Suppressor macrophage treated with lipopolysaccharide for 1 hour (primary cell): Measurements from ENCODE around the gene KLC4.
"Not testable (repeated sequence)": the region's sequence is repeated elsewhere in the genome, so short reads cannot be mapped to it uniquely, and the experiment has no call there.

ENCODE experiments used
- DNase-seq, 3 donors: peaks; one replicate each; pipeline ENCODE4 v3.0.0-alpha.2; 2020 to 2022

KLC4 gene

DNA sequence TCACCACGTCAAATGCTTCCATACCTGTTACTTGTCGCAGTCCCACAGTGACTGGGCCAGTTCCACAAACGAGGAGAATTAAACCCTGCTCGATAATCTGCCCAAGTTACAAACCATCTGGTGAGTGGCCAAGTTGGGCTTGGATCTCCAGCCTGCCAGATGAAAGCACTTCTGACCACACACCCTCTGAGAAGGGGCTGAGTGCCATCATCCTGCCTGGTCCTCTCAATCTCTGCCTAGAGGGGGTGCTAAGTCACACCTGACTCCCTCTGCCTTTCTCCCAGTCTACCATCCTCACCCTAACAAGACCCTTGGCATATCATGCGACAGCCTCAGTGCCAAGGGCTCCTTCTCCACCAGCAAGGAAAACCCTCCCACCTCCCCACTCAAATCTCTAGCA is 22.2 kb upstream of the KLC4 start:
- DNase-seq: no peak

GRCh38 chr6:43037706-43038105 is 21.7 kb upstream of the KLC4 start:
- DNase-seq: no peak

DNA sequence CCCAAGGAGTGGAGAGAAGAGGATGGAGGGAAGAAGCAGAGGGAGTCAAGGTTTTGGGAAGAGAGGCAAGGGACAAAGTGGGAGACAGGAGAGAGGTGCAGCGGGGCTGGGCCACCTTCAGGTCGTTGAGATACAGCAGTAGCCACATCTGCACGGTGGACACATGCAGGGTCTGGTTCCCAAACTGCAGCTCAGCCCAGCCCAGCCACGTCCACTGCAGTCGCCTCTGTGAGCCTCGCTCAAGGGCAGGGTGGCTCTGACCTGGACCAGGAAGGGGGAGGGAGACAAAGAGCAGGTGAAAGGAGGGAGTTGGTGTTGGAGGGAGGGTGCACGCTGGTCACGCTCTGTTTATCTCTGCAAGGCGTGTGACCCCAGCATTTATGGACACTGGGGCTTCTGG is 20.7 kb upstream of the KLC4 start:
- no peak for DNase-seq

GRCh38 chr6:43040542-43041257 is 18.7 kb upstream of the KLC4 start:
- no peak for DNase-seq

DNA sequence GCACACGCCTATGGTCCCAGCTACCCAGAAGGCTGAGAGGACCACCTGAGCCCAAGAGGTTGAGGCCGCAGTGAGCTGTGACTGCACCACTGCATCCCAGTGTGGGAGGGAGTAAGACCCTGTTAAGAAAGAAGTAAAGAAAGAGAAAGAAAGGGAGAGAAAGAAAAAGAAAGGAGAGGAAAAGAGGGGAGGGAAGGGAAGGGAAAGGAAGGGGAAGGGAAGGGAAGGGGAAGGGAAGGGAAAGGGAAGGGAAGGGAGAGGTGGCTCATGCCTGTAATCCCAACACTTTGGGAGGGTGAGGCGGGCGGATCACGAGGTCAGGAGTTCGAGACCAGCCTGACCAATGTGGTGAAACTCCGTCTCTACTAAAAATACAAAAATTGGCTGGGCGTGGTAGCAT is 18.0 kb upstream of the KLC4 start:
- not testable (repeated sequence) for DNase-seq

GRCh38 chr6:43043310-43043709 is 16.1 kb upstream of the KLC4 start:
- no peak for DNase-seq

- no peak for DNase-seq
These were observed 14.0 kb upstream of the KLC4 start for GRCh38 chr6:43045371-43045930.

GRCh38 chr6:43047998-43048397 is 11.4 kb upstream of the KLC4 start:
- DNase-seq: no peak

- no peak for DNase-seq
These were observed 8.4 kb upstream of the KLC4 start for GRCh38 chr6:43050981-43051380.

DNA sequence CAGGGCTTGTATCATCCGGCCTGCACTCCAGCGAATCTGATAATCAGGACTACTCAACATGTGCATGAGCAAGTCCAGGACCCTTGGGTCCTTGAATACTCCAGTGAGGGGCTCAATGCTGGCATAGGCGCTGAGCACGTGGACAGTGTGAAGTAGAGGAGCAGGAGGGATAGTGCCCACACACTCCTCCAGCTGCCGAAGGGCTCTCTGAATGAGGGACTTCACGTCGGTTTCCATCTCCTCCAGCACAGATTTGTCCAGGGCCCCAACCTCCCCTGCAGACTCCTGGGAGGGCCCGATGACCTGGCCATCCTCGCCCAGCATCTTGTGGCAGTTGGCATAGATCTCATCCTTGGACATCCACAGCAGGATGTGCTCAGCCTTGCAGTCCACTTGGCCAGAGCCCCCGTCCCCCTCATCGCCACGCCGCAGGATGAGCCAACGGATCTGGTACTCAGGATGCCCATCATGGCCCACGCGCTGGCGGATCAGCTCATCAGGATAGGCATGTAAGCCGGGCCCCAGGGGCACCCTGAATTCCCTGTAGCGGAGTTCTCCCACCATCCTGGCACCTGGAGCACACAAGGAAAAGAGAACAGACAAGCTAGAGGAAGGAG is 7.1 kb upstream of the KLC4 start:
- DNase-seq: no peak

DNA sequence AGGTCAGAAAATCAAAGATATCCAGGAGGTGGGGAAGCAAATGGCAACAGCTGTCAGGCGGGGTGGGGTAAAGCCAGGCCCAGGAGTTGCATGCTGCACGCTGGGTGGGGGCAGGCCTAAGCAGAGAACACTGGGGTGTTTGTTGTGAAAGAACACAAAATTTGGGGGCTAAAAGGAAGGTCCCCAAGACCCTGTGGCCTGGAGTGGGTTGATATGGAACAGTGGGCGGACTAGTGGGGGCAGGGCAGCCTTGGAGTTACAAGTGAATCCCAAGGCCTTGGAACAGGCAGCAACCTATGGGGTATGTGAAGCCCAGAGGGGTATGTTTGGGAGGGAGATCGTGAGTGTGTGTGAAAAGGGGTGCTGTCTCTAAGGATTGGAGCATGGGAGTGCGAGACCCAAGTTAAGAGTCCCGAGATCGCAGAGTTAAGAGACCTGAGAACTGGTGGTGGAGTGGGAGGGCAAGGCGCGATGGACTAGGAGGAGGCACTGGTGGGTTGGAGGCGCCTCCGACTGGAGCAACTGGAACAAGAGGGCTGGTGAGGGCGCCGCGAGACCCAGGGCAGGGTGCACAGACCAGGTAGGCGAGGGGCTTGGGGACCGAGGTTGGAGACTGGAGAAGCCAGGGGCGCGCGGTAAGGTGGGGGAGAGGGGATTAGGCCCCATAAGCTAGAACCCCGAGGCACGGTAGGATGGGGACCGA is 6.4 kb upstream of the KLC4 start:
- DNase-seq: peak in 1 of 3 donors; percentile 35

DNA sequence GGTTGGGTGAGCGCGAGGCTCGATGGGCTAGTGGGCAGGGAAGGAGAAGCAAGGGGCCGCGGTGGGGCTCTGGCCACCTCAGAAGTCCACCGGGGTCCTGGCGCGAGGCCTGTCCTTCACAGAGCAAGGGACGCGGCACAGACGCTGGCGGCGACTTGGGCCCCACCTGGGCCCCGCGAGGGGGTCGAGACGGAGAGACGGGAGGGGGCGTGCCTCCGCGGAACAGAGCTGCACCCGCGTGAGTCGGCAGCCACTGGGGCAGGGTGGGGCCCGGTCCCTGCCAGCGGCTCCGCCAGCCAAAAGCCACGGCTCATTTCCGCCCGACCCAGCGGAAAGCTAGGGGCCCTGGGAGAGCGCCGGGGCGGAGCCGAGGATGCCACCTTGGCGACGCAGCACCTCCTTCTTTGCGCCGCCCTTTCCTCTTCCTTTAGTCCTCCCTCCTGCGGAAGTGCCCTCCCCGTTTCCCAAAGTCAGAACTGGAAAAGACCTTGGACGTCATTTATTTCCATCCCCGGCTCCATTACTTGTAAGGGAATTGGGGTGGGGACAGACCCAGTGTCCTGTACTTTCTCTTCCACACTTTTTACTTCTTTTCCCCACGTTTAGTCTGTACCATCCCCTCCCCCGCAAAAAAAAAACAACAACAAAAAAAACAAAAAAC is 5.8 kb upstream of the KLC4 start, which contains the start of gene CUL7:
Gene CUL7, minus strand, starts transcription at position 307 of the 661 bp plus-strand sequence. CDS start 1,063 bp downstream, outside the sequence.
- peak; percentile 87 to 92 (median 87) for DNase-seq

DNA sequence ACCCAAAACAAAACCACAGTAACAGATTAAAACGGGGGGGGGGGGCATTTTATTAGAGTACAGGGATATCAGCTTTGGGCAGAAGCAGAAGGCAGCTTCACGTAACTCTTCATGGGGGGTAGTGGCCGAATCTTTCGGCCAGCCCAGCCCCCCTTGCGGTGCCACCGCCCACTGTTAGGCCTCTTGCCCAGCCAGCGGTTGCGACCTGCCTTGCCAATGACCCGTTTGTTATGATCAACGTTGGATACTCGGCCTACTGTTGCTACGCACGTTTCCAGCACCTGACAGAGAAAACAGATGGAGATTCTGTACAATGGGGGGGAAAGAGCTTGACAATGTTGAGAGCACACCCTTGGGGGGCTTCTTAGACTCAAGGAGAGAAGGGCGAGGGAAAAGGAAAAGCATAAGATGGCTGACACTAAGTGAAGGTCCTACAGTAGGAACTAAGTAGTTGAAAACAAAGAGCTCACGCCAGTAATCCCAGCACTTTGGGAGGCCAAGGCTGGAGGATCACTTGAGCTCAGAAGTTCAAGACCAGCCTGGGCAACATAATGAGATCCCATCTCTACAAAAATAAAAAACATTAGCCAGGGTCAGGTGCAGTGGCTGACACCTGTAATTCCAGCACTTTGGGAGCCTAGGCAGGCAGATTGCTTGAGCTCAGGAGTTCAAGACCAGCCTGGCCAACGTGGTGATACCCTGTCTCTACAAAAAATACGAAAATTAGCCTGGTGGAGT is 5.1 kb upstream of the KLC4 start:
- no peak for DNase-seq

DNA sequence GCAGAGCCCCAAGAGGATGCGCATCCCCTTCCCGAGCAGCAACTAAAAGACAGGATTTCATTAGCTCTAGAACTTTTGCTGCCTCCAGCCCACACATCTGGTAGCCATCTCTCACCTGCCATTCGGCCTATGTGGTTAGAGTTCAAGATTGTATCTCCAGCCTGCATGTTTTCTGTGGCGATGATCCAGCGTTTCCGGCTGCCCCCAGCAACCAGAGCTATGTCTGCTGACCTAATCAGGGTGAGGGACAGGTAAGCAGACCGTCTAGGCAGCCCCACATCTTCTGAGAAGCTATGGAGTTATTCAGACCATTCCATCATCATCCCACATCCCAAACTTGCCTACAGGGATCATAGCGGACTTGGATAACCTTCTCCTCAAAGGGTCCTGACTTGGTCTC is 3.5 kb upstream of the KLC4 start:
- DNase-seq: no peak

- DNase-seq: peak in 1 of 3 donors; percentile 23
These were observed 900 bp upstream of the KLC4 start for GRCh38 chr6:43058531-43058930.

- DNase-seq: no peak
These were observed 763 bp downstream of the KLC4 start for GRCh38 chr6:43060034-43060754.

DNA sequence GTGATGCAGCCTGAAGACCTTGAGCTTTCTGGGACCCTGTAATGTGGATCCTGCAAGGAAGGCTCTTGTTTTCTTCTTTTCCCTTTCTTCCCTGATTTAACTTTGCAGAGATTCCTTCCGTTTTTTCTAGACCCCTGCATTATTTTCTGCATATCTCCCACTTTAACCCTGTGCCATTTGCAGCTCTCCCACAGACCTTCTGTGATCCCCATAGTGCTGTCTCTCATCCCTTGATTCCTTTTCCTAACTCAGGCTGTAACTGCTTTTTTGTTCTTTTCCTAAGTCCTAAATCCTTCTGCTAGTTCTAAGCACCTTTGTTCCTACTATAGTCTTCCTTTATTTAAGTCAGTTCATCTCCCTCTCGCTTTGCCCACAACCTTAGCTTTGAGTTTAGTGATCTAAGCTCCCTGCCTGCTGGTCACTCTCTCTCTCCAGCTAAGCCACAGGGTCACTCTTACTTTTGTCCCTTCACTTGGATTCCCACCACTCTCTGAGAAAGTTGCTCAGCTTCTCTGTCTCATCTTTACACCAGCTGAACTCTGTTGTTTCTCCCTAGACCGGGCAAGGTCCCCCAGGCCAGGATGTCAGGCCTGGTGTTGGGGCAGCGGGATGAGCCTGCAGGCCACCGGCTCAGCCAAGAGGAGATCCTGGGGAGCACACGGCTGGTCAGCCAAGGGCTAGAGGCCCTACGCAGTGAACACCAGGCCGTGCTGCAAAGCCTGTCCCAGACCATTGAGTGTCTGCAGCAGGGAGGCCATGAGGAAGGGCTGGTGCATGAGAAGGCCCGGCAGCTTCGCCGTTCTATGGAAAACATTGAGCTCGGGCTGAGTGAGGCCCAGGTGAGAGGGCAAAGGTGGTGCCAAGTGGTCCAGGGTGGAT is 1.6 kb downstream of the KLC4 start:
- no peak for DNase-seq

DNA sequence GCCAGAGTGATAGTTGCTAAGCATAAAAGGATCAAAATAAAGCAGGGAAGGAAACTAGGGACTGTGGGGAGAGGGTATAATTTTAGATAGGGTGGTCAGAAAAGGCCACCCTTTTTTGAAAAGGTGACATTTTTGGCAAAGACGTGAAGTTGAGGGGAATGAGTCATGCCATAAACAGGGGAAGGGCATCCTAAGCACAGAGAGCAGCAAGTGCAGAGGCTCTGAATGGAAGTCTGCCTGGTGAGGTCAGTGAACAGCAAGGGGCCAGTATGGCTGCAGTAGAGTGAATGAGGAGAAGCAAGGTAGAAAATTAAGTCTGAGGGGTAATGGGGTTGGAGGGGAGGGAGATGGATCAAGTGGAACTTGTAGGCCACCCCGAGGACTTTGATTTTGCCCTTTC is 2.4 kb downstream of the KLC4 start:
- DNase-seq: no peak

DNA sequence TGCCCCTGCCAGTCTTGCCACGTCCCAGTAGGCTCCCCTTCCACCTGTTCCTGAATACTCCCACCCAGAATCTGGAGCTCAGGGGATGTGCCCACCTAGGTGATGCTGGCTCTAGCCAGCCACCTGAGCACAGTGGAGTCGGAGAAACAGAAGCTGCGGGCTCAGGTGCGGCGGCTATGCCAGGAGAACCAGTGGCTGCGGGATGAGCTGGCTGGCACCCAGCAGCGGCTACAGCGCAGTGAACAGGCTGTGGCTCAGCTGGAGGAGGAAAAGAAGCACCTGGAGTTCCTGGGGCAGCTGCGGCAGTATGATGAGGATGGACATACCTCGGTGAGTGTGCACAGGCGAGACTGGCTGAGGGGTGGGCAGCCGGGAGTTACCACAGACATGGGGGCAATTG is 3.4 kb downstream of the KLC4 start:
- no peak for DNase-seq

GRCh38 chr6:43070028-43070632 is 10.7 kb downstream of the KLC4 start:
- peak; percentile 54 to 55 (median 54) for DNase-seq
